ENCODE data around the gene DCAF17. TPM values are rescaled to one million over a fixed set of nuclear protein-coding genes. Genes with fewer than 3 reads are reported as not detected.

DCAF17 gene
- total RNA-seq, 1 donor from 2014 or later, result 25.2 TPM

- DNase-seq (ENCODE audit: low read depth), result no peak
- Histone ChIP-seq H3K36me3 (ENCODE audit: insufficient read depth, low read length) (no peaks in the 10 kb centered on the region), H3K27me3 (ENCODE audit: insufficient read depth, low read length) (no peaks in the 10 kb centered on the region), H3K4me3 (ENCODE audit: insufficient read depth, low read depth, low read length) (no peak overlapping the region), H3K79me2 (ENCODE audit: insufficient read depth, low read length) (no peaks in the 10 kb centered on the region), H3K4me1 (ENCODE audit: insufficient read depth, low read length) (no peaks in the 10 kb centered on the region), H3K27ac (ENCODE audit: low read depth, low read length) (no peak overlapping the region), H3K9ac (ENCODE audit: low read length) (no peak overlapping the region), H2AFZ (ENCODE audit: low read depth, low read length) (no peak overlapping the region), H3K9me3 (ENCODE audit: insufficient read depth, low read depth, low read length) (no peaks in the 10 kb centered on the region), H4K20me1 (ENCODE audit: insufficient read depth, low read length) (no peaks in the 10 kb centered on the region), H3K4me2 (ENCODE audit: low read length) (no peak overlapping the region)
- peaks cover 9% of the 10 kb centered on the region for H3K36me3 Mint-ChIP-seq (ENCODE audit: low read depth, unreplicated experiment)
- no peaks in the 10 kb centered on the region for H3K27me3 Mint-ChIP-seq (ENCODE audit: low read depth, unreplicated experiment)
- no peaks in the 10 kb centered on the region for H3K9me3 Mint-ChIP-seq (ENCODE audit: unreplicated experiment)
- TF ChIP-seq CTCF (IDR thresholded peaks at IDR 0.05; ENCODE audit: insufficient read depth, low read depth, low read length), result no peak
- no peak for TF ChIP-seq EZH2 (IDR thresholded peaks at IDR 0.05; ENCODE audit: insufficient read depth, low read length)
- H3K4me3 Mint-ChIP-seq (ENCODE audit: unreplicated experiment), result no peak overlapping the region
- no peak overlapping the region for H3K27ac Mint-ChIP-seq (ENCODE audit: unreplicated experiment)
- H3K4me1 Mint-ChIP-seq (ENCODE audit: low read depth, unreplicated experiment), result peaks cover 5% of the 10 kb centered on the region
- no peak for FAIRE-seq
These were observed 53.8 kb downstream of the DCAF17 start for GRCh38 chr2:171487803-171488259.

- no peaks in the 10 kb centered on the region for H4K20me1 ChIP-seq (ENCODE audit: insufficient read depth, low read length)
- no peak for TF ChIP-seq CTCF (IDR thresholded peaks at IDR 0.05; ENCODE audit: insufficient read depth, low read depth, low read length)
- no peak for TF ChIP-seq EZH2 (IDR thresholded peaks at IDR 0.05; ENCODE audit: insufficient read depth, low read length)
- H3K9me3 Mint-ChIP-seq (ENCODE audit: unreplicated experiment), result no peaks in the 10 kb centered on the region
- no peak for FAIRE-seq
- no peaks in the 10 kb centered on the region for H3K27me3 Mint-ChIP-seq (ENCODE audit: low read depth, unreplicated experiment)
- no peak for DNase-seq (ENCODE audit: low read depth)
- no peak overlapping the region for H3K4me3 ChIP-seq (ENCODE audit: insufficient read depth, low read depth, low read length)
- H3K4me3 Mint-ChIP-seq (ENCODE audit: unreplicated experiment), result no peak overlapping the region
- no peak overlapping the region for H3K9ac ChIP-seq (ENCODE audit: low read length)
- peaks cover 2% of the 10 kb centered on the region for H3K4me1 Mint-ChIP-seq (ENCODE audit: low read depth, unreplicated experiment)
- no peak overlapping the region for H2AFZ ChIP-seq (ENCODE audit: low read depth, low read length)
- no peaks in the 10 kb centered on the region for H3K79me2 ChIP-seq (ENCODE audit: insufficient read depth, low read length)
- no peaks in the 10 kb centered on the region for H3K9me3 ChIP-seq (ENCODE audit: insufficient read depth, low read depth, low read length)
- H3K36me3 Mint-ChIP-seq (ENCODE audit: low read depth, unreplicated experiment), result peaks cover 9% of the 10 kb centered on the region
- H3K4me2 ChIP-seq (ENCODE audit: low read length), result no peak overlapping the region
- no peak overlapping the region for H3K27ac Mint-ChIP-seq (ENCODE audit: unreplicated experiment)
- H3K4me1 ChIP-seq (ENCODE audit: insufficient read depth, low read length), result no peaks in the 10 kb centered on the region
- no peak overlapping the region for H3K27ac ChIP-seq (ENCODE audit: low read depth, low read length)
- no peaks in the 10 kb centered on the region for H3K36me3 ChIP-seq (ENCODE audit: insufficient read depth, low read length)
- H3K27me3 ChIP-seq (ENCODE audit: insufficient read depth, low read length), result no peaks in the 10 kb centered on the region
These were observed 56.6 kb downstream of the DCAF17 start for GRCh38 chr2:171490577-171490976.

- Histone ChIP-seq H3K9ac (ENCODE audit: low read length) (no peak overlapping the region), H3K27ac (ENCODE audit: low read depth, low read length) (no peak overlapping the region), H3K79me2 (ENCODE audit: insufficient read depth, low read length) (no peaks in the 10 kb centered on the region), H3K27me3 (ENCODE audit: insufficient read depth, low read length) (no peaks in the 10 kb centered on the region), H3K4me2 (ENCODE audit: low read length) (no peak overlapping the region), H3K4me3 (ENCODE audit: insufficient read depth, low read depth, low read length) (no peak overlapping the region), H3K9me3 (ENCODE audit: insufficient read depth, low read depth, low read length) (no peaks in the 10 kb centered on the region), H2AFZ (ENCODE audit: low read depth, low read length) (no peak overlapping the region), H3K4me1 (ENCODE audit: insufficient read depth, low read length) (no peaks in the 10 kb centered on the region), H4K20me1 (ENCODE audit: insufficient read depth, low read length) (no peaks in the 10 kb centered on the region), H3K36me3 (ENCODE audit: insufficient read depth, low read length) (no peaks in the 10 kb centered on the region)
- FAIRE-seq (no peak), DNase-seq (ENCODE audit: low read depth) (no peak)
- Mint-ChIP-seq H3K4me1 (ENCODE audit: low read depth, unreplicated experiment) (peaks cover 2% of the 10 kb centered on the region), H3K36me3 (ENCODE audit: low read depth, unreplicated experiment) (peaks cover 9% of the 10 kb centered on the region), H3K9me3 (ENCODE audit: unreplicated experiment) (no peaks in the 10 kb centered on the region), H3K4me3 (ENCODE audit: unreplicated experiment) (no peak overlapping the region), H3K27ac (ENCODE audit: unreplicated experiment) (no peak overlapping the region), H3K27me3 (ENCODE audit: low read depth, unreplicated experiment) (no peaks in the 10 kb centered on the region)
- TF ChIP-seq CTCF (IDR thresholded peaks at IDR 0.05; ENCODE audit: insufficient read depth, low read depth, low read length), result peak; percentile 23
- TF ChIP-seq EZH2 (IDR thresholded peaks at IDR 0.05; ENCODE audit: insufficient read depth, low read length), result no peak
These were observed 57.3 kb downstream of the DCAF17 start for GRCh38 chr2:171491292-171491691.
